Measurements from ENCODE around the gene NRTN. TPM values are rescaled to one million over a fixed set of nuclear protein-coding genes. Genes with fewer than 3 reads are reported as not detected.
"Not testable (repeated sequence)": the region's sequence is repeated elsewhere in the genome, so short reads cannot be mapped to it uniquely, and the experiment has no call there.

The NRTN gene
- total RNA-seq, 2 donors from 2014 or later, result 20.9 to 33.7 TPM

DNA sequence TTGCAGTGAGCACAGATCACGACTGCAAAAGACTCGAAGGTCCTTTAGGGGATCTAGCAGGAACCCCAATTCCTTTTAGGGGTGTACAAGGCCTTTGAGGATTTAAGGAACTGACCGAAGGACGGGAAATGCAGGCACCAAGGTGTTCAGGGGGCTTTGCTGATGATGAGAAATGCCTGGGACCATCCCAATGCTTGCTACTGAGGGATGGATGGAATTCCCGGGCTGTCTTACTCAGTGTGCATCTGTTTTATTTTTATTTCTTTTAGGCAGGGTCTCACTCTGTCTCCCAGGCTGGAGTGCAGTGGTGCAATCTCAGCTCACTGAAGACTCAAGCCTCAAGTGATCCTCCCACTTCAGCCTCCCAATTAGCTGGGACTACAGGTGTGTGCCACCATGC is 31.6 kb upstream of the NRTN start:
- Histone ChIP-seq H3K9me3 (no peaks in the 10 kb centered on the region), H3K27ac (no peak overlapping the region)
- no peak for DNase-seq (ENCODE audit: low spot score)

DNA sequence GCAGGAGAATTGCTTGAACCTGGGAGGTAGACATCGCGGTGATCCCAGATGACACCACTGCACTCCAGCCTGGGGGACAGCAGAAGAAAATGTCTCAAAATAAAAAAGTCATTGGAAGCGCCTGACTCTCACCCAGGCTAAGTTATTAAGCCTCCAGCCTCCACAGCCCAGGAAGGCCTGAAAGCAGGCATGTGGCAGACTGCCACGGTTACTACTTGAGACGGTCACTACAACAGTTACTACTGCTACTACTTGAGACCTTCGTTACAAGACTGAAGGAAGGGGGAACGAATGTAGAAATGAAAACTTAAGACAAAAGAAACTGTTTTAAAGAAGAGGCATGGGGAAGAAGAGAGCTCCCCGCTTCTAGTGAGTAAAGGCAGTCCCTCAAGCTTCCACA is 29.9 kb upstream of the NRTN start:
- Histone ChIP-seq H3K36me3 (no peaks in the 10 kb centered on the region), H3K27me3 (no peaks in the 10 kb centered on the region), H3K4me3 (no peak overlapping the region), H3K27ac (no peak overlapping the region), H3K4me1 (no peaks in the 10 kb centered on the region), H3K9me3 (no peaks in the 10 kb centered on the region)
- DNase-seq (ENCODE audit: low spot score), result no peak
- TF ChIP-seq CTCF (IDR thresholded peaks at IDR 0.05), result no peak

More for the DNA sequence above, 31.6 kb upstream of the NRTN start:
- TF ChIP-seq CTCF (IDR thresholded peaks at IDR 0.05), result no peak
- H3K4me1 ChIP-seq, result no peaks in the 10 kb centered on the region
- no peaks in the 10 kb centered on the region for H3K27me3 ChIP-seq
- no peaks in the 10 kb centered on the region for H3K36me3 ChIP-seq
- no peak overlapping the region for H3K4me3 ChIP-seq

DNA sequence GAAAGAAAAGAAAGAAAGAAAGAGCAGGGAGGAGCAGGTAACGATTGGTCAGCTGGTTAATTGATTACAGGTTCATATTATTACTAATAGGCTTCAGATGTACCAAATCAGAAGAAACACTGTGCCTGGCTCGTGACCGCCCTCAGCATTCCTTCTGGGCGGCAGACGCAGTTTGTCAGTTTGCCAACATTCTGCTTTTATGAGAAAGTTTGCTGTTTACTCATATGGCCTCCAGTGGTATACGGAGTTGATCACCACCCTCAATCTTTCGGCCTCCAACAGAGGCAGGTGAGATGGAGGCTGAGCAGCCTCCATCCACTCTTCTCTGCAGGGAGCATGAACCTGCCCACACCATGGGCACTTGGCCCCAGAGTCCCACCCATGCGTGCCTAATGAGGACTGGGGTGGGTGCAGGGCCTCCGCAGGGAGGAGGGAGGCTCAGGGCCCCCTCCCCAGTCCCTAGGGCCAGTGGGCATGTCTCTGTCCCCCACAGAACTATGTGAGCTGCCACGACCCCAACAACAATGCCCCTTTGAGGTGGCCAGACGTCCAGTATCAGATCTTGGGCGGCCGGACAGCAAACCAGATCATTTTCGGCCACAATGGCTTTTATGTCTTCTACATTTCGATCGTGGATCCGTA is 29.1 kb upstream of the NRTN start:
- H3K4me1 ChIP-seq, result no peaks in the 10 kb centered on the region
- no peaks in the 10 kb centered on the region for H3K9me3 ChIP-seq
- no peaks in the 10 kb centered on the region for H3K27me3 ChIP-seq
- no peaks in the 10 kb centered on the region for H3K36me3 ChIP-seq
- DNase-seq (ENCODE audit: low spot score), result no peak
- H3K4me3 ChIP-seq, result no peak overlapping the region
- TF ChIP-seq CTCF (IDR thresholded peaks at IDR 0.05), result no peak
- H3K27ac ChIP-seq, result no peak overlapping the region

DNA sequence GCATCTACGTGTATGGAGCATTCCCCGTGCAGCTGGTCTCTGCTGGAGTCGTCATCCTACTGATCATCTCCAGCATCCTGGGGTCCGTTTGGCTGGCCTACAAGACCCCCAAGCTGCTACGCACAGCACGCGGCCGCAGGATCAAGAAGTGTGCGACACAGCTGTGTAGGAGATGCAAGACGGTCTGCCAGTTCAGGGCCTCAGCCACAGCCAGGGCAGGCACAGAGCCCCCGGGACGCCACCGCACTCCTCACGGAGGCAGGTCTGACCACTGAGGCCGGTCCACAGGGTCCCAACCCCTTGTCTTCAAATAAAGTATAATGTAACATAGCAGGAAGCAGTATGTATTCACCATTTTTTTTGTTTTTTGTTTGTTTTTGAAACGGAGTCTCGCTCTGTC is 26.5 kb upstream of the NRTN start:
- no peaks in the 10 kb centered on the region for H3K36me3 ChIP-seq
- TF ChIP-seq CTCF (IDR thresholded peaks at IDR 0.05), result no peak
- no peaks in the 10 kb centered on the region for H3K4me1 ChIP-seq
- no peak overlapping the region for H3K27ac ChIP-seq
- DNase-seq (ENCODE audit: low spot score), result no peak
- no peak overlapping the region for H3K4me3 ChIP-seq
- no peaks in the 10 kb centered on the region for H3K9me3 ChIP-seq
- H3K27me3 ChIP-seq, result no peaks in the 10 kb centered on the region

- not testable (repeated sequence) for H3K4me3 ChIP-seq; H3K27me3 ChIP-seq; H3K27ac ChIP-seq; DNase-seq (ENCODE audit: low spot score); H3K4me1 ChIP-seq; H3K9me3 ChIP-seq
- H3K36me3 ChIP-seq, result peaks cover 17% of the 10 kb centered on the region
These were observed 24.0 kb upstream of the NRTN start for GRCh38 chr19:5780916-5781315.

GRCh38 chr19:5782322-5782721 is 22.5 kb upstream of the NRTN start:
- H3K27me3 ChIP-seq, result no peaks in the 10 kb centered on the region
- peaks cover 31% of the 10 kb centered on the region for H3K36me3 ChIP-seq
- no peak overlapping the region for H3K4me3 ChIP-seq
- no peaks in the 10 kb centered on the region for H3K4me1 ChIP-seq
- no peak for TF ChIP-seq CTCF (IDR thresholded peaks at IDR 0.05)
- no peak overlapping the region for H3K27ac ChIP-seq
- no peak for DNase-seq (ENCODE audit: low spot score)
- H3K9me3 ChIP-seq, result no peaks in the 10 kb centered on the region

All from right atrium auricular region (tissue), 2 donors.